ENCODE data around the gene HES7.

GRCh38 chr17:8151641-8152111 is 27.8 kb upstream of the HES7 start:
- no peak for TF ChIP-seq PATZ1 (CRISPR knock-in tag; IDR thresholded peaks at IDR 0.05; ENCODE audit: borderline replicate concordance)
- TF ChIP-seq ZFP3 (CRISPR knock-in tag; IDR thresholded peaks at IDR 0.05): no peak
- TF ChIP-seq TSHZ2 (CRISPR knock-in tag; IDR thresholded peaks at IDR 0.05): no peak
